ENCODE results near the gene P4HA3.

DNA sequence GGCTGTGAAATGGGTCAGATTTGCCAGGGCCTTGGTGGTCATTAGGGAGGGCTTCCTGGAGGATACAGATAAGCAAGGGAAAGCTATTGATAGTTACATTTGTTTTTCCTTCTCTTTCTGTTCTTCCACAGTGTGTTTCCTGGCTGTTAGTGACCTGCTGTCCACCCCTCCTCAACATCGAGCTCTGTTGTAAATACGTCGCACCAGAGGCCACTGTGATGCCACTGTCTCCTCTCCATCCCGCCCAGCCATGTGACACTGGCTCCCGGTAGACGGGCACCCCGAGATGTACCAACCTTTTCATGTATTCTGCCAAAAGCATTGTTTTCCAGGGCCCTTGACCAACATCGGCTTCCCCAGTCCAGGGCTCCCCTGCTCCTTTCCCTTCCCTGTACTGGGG, 58.1 kb downstream of the P4HA3 start:
- TF ChIP-seq POLR2A (IDR thresholded peaks at IDR 0.05; ENCODE audit: low read depth, low read length) (no peak), POLR2AphosphoS5 (IDR thresholded peaks at IDR 0.05; ENCODE audit: low read depth, low read length) (no peak), TAF1 (IDR thresholded peaks at IDR 0.05; ENCODE audit: borderline replicate concordance, low read depth, low read length) (no peak)
